NCI-H2227 treated with DMSO at 0.1 percent for 48 hours (cell line): ENCODE results near the gene SH3BGRL3.
A peak's percentile ranks its signal among the peaks of the same experiment; 100 is the strongest.
"Not testable (repeated sequence)": the region's sequence is repeated elsewhere in the genome, so short reads cannot be mapped to it uniquely, and the experiment has no call there.

Source experiments
- DNase-seq: peaks from one replicate; lab custom pipeline; 2025; lab: John Stamatoyannopoulos, UW

The SH3BGRL3 gene

DNA sequence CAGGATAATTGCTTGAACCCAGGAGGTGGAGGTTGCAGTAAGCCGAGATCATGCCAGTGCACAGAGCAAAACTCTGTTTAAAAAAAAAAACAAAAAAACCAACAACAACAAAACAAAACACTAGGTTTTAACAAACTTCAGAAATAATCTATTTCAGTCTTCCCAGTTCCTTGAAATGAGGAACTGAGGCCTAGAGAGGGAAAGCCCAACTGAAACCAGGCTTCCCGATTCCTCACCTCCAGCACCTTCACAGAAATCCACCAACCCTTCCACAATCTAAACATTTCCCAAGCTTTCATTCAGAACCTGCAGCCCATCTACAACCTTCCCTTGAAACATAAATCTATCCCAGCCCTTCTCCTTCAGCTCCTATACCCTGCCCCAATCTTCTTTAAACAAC is 37.3 kb downstream of the SH3BGRL3 start:
- no peak for DNase-seq

DNA sequence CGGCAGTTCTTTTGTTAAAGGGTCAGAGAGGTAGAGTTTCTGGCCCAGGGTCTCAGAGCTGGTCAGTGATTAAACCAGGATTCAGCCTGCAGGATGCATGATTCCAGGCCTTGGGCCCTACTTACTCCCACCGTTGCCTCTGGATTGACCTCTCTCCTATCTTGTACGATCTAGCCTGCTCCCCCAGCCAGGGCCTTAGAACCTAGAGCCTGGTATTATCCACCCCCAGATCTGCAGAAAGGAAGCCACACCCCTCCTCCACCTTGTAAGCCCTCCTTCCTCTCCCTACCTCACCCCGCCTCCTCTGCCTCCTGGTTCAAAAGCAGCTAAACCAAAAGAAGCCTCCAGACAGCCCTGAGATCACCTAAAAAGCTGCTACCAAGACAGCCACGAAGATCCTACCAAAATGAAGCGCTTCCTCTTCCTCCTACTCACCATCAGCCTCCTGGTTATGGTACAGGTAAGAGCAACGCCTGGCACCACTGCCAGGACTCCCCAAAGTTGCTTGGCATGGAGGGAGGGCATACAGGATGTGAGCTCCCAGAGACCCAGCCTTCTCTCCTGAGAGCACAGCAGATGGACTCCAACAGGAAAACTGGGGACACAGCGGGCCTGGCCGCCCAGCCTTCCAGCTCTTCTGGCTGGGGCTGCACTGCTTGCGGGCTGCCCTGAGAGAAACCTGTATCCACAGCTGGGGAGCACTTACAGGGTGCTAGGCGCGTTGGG is 37.9 kb downstream of the SH3BGRL3 start, which contains the start of gene CD52:
Gene CD52, plus strand, starts transcription at position 347 of the 726 bp plus-strand sequence. Its CDS starts 60 bp downstream, at position 407.
- no peak for DNase-seq

DNA sequence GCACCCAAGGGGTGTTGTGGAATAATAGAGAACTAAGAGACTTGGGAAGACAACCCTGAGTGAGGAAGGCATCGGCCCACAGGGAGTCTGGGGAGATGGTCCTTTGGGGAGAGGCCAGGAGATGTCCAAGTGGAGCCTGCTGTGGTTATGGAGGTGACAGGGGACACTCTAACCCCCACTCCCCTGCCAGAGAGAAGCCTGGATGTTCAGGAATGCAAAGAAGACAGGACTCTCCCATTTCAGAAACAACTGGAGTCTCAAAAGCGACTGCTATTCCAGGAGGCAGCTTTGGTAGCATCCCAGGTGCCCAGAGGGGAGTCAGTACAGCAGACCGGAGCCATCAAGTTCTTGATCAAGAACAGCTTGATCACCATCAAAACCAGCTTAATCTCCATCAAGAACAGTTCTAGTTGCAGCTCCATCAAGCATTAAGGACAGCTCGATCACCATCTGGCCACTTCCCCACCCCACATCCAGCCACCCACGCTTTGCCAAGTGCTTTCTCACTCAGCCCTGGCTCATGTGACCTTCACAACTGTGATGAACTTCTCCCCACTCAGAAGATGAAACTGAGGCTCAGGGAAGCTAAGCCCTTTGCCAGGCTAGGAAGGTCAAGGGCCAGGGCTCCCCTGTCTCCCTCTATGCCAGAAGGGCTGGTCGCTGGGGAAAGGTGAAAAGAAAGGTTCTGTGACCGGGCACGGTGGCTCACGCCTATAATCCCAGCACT is 38.6 kb downstream of the SH3BGRL3 start:
- DNase-seq = no peak

DNA sequence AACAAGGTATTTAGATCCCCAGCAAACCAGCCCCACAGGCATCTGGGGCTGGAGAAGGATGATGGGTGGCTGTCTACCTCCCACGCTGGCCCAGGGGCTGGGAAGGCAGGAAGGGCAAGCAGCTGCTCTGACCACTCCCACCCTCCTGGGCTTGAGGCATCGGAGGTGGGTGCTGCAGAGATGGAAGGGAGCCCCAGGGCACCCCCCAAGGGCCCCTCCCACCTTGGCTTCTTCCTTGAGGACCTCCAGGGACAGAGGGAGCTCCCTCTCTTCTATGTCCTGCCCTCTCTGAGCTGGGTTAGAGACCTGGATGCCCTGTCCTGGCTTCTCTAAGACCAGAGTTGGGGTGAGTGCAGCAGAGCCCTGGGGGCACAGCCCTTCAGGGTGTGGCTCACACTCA is 41.0 kb downstream of the SH3BGRL3 start:
- DNase-seq = no peak

DNA sequence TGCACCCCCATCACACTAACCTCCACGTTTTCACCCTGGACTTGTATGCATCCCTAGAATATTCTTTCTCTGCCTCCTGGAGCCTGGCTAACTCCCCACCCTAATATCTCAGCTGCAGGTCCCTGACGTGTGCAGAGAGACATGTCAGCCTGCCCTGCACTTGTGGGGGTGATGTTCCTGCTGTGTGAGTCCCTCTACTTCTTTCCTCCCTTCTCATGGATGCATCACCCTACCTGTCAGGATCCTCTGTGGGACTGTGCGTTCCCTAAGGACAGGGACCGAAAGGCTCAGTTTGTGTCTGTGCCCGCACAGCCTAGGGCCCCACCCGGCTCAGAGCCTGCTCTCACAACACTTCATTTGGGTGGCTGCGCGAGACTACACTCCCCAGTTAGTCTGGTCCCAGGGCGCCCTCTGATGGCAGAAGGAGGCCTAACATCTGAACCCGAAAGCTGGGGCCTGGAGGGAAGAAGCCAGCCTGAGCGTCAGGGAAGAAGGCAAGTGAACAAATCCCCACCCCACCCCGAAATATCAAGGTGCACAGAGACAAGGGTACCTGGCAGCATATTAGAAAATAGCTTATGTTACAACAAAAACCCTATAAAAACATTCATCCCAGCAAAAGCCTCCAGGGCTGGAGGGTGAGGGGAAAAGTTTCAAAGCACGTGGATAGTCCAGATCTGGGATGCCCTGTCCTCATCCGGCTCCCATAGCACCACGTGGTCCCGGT is 41.6 kb downstream of the SH3BGRL3 start:
- peak; percentile 59 for DNase-seq

DNA sequence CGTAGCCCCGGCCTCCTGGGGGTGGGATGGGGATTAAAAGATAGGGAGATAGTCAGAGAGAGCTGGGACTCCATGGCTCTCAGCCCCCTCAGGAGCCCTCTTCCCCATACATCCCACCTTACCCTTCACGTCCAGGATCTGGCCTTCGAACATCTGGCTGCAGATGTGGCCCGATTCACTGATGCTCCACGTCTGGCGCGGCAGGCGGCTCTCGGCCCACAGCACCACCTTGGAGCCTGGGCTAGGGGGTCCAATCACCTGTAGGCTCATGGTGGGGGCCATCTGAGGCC is 42.1 kb downstream of the SH3BGRL3 start:
- DNase-seq = no peak

DNA sequence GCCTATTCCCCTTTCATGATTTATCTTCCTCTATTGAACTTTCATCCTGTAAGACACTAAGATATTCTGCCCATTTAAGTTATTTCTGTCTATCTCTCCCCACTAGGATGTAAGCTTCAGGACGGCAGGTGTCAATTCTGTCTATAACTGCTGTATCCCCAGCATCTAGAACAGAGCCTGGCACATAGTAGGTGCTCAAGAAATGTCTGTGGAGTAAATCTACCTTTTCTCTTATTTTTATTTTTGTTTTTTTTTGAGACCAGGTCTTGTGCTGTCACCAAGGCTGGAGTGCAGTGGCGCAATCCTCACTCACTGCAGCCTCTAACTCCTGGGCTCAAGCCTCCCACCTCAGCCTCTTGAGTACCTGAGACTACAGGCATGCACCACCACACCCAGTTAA is 43.5 kb downstream of the SH3BGRL3 start:
- no peak for DNase-seq

DNA sequence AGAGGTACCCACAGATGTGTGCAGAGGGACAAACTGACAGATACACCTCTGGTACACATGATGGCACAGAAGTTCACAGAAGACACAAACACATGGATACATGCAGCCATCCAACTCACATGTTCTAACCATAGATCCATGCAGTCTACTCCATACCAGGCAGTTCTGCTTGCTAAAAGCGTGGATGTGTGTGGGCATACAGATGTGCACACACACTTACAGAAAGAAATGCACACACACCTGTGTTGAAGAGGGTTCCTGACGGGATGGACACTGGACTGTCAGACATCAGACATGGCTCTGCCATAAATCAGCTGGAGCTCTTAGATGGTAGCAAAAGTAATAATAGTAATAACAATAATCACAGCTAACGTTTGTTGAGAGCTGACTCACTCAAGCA is 44.7 kb downstream of the SH3BGRL3 start:
- no peak for DNase-seq

DNA sequence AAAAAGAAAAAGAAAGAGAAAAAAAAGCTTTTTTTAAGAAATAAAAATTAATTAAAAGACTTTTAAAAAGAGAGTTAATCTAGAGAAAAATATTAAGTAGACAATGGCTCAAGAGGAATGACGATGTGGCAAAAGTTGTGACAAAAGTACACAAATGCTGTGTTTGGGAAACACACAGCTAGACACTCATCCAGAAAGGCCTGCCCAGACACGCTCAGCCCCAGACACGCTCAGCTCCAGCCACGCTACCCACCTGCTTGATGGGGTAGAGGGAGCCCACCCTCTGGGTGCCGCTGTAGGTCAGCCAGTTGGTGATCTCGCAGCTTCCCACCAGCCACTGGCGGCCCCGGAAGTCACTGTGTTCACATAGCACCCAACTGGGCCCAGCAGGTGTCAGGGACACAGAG is 48.1 kb downstream of the SH3BGRL3 start:
- no peak for DNase-seq

DNA sequence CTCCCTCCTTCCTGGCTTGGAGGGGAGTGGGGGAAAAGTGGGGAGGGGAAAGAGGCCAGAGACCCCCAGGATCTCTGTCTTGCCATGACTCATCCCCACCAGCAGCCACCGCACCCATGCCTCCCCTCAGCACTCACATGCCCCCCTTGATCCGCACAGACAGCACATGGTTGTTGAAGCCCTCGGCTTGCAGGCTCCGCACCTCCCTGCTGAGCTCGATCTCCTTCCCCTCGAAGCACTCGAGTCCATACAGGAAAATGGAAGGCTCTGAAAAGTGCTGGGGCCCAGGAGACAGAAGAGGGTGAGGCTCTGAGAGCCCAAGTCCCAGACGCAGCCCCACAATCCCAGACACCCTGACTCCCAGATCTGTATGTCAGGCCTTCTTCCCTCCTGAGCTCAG is 48.7 kb downstream of the SH3BGRL3 start:
- DNase-seq = no peak

DNA sequence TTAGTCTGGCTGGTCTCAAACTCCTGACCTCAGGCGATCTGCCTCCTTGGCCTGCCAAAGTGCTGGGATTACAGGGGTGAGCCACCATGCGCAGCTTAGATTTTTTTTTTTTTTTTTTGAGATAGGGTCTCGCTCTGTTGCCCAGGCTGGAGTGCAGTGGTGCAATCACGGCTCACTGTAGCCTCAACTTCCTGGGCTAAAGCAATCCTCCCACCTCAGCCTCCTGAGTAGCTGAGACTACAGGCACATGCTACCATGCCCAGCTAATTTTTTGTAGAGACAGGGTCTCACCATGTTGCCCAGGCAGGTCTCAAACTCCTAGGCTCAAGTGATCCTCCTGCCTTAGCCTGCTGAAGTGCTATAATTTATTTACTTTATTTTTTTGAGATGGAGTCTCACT is 49.5 kb downstream of the SH3BGRL3 start:
- not testable (repeated sequence) for DNase-seq

DNA sequence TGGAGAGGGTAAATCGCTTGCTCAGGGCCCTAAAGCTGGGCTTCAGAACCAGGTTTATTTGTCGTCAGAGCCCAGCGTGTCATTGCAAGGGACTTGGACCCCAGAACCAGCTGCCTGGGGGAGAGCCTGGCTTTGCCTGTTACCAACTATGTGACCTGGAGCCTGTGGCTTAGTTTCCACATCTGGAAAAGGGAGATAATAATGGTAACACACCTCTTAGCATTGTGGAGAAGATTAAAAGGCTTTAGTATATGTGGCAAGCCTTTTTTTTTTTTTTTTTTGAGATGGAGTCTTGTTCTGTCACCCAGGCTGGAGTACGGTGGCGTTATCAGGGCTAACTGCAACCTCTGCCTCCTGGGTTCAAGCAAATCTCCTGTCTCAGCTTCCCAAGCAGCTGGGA is 50.4 kb downstream of the SH3BGRL3 start:
- no peak for DNase-seq
